GM21360 (cell line): ENCODE measurements around the gene DYRK1B.

Experiments used
- ATAC-seq: cut with Tn5 transposase; IDR thresholded peaks from one replicate; pipeline ENCODE4 v1.9.1; 2021; ENCODE audit warnings: mild to moderate bottlenecking, moderate library complexity; ENCODE audit not compliant: unreplicated experiment

DYRK1B gene

GRCh38 chr19:39864118-39864517 is 30.2 kb upstream of the DYRK1B start:
- no peak for ATAC-seq

- no peak for ATAC-seq
Measured at GRCh38 chr19:39858541-39858940, 24.6 kb upstream of the DYRK1B start.

GRCh38 chr19:39852882-39853281 is 18.9 kb upstream of the DYRK1B start:
- ATAC-seq, result no peak

- ATAC-seq, result no peak
Measured at GRCh38 chr19:39850892-39851291, 16.9 kb upstream of the DYRK1B start.

- no peak for ATAC-seq
Measured at GRCh38 chr19:39848392-39848791, 14.4 kb upstream of the DYRK1B start.

GRCh38 chr19:39847525-39847924 is 13.6 kb upstream of the DYRK1B start:
- ATAC-seq, result no peak

GRCh38 chr19:39846678-39847486 is 12.9 kb upstream of the DYRK1B start:
- ATAC-seq, result no peak

GRCh38 chr19:39845933-39846677 is 12.1 kb upstream of the DYRK1B start, which contains the start of gene FBL:
Gene FBL (minus strand): TSS chr19:39846379. CDS start chr19:39846300, 79 bp downstream.
- ATAC-seq, result peak; percentile 67

- ATAC-seq, result no peak
Measured at GRCh38 chr19:39845584-39845932, 11.6 kb upstream of the DYRK1B start.

GRCh38 chr19:39845172-39845571 is 11.2 kb upstream of the DYRK1B start:
- no peak for ATAC-seq

- ATAC-seq, result no peak
Measured at GRCh38 chr19:39843919-39844793, 10.2 kb upstream of the DYRK1B start.

- ATAC-seq, result no peak
Measured at GRCh38 chr19:39842693-39843435, 8.9 kb upstream of the DYRK1B start.

- no peak for ATAC-seq
Measured at GRCh38 chr19:39841041-39841440, 7.1 kb upstream of the DYRK1B start.

GRCh38 chr19:39840492-39840891 is 6.5 kb upstream of the DYRK1B start:
- no peak for ATAC-seq

GRCh38 chr19:39839678-39840327 is 5.8 kb upstream of the DYRK1B start:
- ATAC-seq, result no peak

GRCh38 chr19:39838569-39838968 is 4.6 kb upstream of the DYRK1B start:
- ATAC-seq, result no peak

- no peak for ATAC-seq
Measured at GRCh38 chr19:39837978-39838377, 4.0 kb upstream of the DYRK1B start.

GRCh38 chr19:39834287-39834841 is 402 bp upstream of the DYRK1B start:
- peak; percentile 2 for ATAC-seq

- no peak for ATAC-seq
Measured at GRCh38 chr19:39833160-39833463, 850 bp downstream of the DYRK1B start.
